Loucy (cell line): ENCODE measurements around the gene STX8.

Experiments used
- CTCF ChIP-seq: fragments of 200-600 bp; sonication (generic); conservative IDR thresholded peaks from 2 replicates; pipeline ENCODE4 v1.5.1; 2014; ENCODE audit warnings: mild to moderate bottlenecking, antibody characterized with exemption, low read length
- EZH2phosphoT487 ChIP-seq: fragments of 200-600 bp; IDR thresholded peaks from 2 replicates; pipeline ENCODE4 v1.6.1; 2018; ENCODE audit warnings: antibody characterized with exemption, mild to moderate bottlenecking, moderate library complexity, borderline replicate concordance

- TF ChIP-seq CTCF (no peak), EZH2phosphoT487 (no peak)
Measured at GRCh38 chr17:9223531-9223930, 352.1 kb downstream of the STX8 start.
